CD4-positive, alpha-beta T cell treated with Interleukin-15 for 1 hour (primary cell): ENCODE data around the gene L1TD1.
"Not testable (repeated sequence)": the region's sequence is repeated elsewhere in the genome, so short reads cannot be mapped to it uniquely, and the experiment has no call there.

Experiments used
- DNase-seq: peaks from one replicate; pipeline ENCODE4 v3.0.0-alpha.2; 2020

Gene L1TD1, protein sequence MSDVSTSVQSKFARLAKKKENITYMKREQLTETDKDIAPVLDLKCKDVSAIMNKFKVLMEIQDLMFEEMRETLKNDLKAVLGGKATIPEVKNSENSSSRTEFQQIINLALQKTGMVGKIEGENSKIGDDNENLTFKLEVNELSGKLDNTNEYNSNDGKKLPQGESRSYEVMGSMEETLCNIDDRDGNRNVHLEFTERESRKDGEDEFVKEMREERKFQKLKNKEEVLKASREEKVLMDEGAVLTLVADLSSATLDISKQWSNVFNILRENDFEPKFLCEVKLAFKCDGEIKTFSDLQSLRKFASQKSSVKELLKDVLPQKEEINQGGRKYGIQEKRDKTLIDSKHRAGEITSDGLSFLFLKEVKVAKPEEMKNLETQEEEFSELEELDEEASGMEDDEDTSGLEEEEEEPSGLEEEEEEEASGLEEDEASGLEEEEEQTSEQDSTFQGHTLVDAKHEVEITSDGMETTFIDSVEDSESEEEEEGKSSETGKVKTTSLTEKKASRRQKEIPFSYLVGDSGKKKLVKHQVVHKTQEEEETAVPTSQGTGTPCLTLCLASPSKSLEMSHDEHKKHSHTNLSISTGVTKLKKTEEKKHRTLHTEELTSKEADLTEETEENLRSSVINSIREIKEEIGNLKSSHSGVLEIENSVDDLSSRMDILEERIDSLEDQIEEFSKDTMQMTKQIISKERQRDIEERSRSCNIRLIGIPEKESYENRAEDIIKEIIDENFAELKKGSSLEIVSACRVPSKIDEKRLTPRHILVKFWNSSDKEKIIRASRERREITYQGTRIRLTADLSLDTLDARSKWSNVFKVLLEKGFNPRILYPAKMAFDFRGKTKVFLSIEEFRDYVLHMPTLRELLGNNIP

GRCh38 chr1:62194651-62195544 lies at the start of gene L1TD1:
Gene L1TD1 (plus strand): TSS chr1:62194849. CDS start chr1:62206629, 11,780 bp downstream.
- no peak for DNase-seq

DNA sequence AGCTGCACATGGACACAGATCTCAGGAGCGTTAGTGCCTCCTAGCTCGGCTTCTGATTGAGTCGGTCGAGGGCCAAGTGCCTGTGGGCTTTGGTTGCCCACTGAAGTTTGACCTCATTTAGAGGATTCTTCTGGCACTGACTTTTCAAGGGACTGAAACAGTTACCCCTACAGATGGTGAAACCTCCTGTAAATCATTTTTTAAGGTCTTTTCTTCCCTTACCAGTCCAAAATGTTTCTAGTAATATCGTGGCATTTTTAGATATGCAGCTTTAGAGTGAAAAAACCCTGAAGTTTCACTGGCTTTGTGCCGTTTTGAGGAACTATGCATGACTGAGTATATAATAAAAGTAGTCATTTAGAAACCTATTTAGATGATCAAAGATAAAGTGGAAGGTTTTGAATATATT lies 34.7 kb upstream of the L1TD1 start:
- no peak for DNase-seq

DNA sequence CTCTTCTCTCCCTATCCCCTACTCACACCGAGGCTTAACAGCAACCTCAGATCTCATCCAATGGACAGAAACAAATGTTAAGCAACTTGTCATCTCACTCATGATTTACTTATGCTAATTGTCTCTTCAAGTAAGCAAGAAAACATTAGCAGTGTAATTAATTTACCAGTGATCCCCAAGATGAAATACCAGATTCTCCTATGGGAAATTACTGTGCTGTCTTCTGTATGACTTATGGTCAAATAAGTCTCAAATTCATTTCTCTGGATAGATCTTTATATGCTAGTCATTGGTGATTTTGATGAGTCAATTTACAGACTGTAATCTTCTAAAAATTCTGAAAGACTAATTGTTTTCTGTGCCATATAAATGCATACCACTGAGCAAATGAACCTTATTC lies 32.9 kb upstream of the L1TD1 start:
- no peak for DNase-seq

DNA sequence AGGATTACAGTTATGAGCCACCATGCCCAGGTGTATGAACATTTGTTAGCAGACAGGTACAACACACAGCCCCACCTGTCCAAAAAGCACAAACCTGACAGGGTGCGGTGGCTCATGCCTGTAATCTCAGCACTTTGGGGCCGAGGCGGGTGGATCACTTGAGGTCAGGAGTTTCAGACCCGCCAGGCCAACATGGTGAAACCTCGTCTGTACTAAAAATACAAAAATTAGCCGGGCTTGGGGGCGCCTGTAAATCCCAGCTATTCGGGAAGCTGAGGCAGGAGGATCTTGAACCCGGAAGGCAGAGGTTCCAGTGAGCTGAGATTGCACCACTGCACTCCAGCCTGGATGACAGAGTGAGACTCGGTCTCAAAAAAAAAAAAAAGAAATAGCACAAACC lies 24.3 kb upstream of the L1TD1 start:
- not testable (repeated sequence) for DNase-seq

DNA sequence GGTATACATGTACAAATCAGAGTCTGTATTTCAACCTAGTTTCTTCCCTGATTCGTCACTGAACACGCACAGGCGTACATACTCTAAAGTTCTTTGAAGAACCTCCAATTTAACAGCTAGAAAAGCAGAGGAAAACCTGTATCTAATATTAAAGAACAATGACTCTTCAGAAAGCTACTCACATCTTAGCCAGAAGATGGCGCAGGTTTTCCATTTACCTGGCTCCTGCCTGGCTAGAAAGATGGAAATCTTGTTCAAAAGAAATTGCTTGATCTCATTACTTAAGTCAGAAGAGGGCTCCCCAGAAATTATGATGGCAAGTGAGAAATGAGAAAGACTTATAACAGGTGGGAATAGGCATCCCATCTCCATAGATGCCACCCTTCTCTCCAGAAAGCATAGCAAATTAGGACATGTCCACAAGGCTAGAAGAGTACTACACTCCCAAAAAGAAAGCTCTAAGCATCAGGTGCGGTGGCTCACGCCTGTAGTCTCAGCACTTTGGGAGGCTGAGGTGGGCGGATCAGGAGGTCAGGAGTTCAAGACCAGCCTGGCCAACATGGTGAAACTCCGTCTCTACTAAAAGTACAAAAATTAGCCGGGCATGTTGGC lies 19.0 kb upstream of the L1TD1 start:
- no peak for DNase-seq

- no peak for DNase-seq
Measured at GRCh38 chr1:62176597-62177312, 17.9 kb upstream of the L1TD1 start.

- no peak for DNase-seq
Measured at GRCh38 chr1:62177621-62178020, 17.0 kb upstream of the L1TD1 start.

DNA sequence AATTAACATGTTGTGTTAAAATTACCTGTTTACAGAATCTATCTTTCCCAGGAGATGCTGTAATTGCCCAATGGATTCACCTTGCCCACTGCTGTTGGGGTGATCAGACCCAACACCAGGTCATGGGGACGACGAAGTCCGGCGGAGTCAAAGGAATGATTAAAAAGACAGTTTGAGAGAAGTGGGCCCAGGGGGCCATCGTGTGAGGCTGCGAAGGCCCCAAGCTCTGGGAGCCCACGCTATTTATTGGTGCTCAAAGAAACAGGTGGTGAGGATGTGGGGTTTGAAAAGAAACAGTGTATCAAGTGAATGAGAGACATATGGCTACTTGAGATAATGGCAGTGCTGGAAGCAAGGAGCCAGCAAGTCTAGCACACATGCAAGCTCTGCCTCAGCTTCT lies 16.3 kb upstream of the L1TD1 start:
- DNase-seq: no peak

DNA sequence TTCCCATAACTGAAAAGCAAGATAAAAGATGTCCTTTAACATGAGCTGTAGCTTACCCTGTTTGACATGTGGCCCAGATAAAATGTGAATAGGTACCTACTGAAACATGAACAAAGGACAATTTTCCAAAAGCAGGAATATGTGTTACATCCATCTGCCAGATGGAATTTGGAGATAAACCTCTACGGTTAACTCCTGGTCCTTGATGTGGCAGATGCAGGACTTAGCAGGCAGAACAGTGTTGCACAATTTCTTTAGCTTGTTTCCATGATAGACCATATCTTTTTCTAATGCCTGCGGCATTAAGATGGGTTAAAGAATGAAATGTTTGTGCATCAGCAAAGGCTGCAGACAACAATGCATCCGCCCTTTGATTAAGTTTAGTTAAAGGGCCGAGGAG lies 14.6 kb upstream of the L1TD1 start:
- DNase-seq: not testable (repeated sequence)

DNA sequence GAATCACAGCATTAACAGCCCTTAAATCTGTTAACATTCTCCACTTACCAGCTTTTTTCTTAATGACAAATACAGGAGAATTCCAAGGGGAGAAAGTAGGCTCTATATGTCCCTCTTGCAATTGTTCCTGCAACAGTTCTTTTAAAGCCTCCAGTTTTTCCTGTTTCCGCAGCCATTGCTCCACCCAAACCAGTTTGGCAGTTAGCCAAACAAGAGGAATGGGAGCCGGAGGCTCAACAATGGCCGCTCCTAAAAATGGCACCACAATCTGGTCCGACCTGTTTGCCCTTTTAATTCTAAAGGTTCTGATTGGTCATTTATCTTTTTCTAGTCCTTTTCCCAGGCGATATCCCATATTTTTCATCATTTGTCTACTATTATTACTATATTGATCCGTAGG lies 14.0 kb upstream of the L1TD1 start:
- no peak for DNase-seq

DNA sequence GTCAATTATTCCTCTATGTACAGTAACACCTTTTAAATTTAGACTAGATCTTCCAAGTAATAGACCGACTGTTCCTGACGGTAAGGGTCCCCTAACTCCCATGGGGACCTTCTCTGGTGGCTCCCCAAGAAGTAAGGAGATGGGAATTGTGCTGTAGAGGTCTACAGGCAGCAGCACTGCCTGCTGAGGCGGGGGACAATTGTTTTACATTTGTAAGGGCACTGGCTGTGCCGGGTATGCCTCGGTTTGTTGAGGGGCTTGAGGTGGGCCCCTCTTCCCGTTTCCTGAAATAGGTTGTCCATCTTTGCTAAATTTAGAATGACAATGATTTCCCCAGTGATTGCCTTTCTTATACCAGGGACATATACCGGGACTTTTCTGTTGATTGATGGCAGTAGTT lies 13.1 kb upstream of the L1TD1 start:
- DNase-seq: no peak

DNA sequence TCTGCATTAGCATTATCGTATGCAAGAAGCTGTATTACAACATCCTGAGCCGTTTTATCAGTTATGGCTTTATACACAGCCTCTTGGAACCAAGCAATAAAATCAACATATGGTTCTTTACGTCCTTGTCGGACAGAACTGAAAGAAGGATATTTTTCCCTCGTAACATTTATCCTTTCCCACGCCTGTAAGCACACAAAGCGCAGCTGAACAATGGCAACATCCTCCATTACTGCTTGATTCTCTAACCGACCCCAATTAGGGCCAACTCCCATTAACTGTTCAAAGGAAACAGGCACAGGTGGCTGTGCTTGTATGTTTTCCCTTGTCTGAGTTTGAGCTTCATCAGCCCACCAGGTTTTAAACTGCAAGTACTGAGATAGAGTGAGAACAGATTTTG lies 12.5 kb upstream of the L1TD1 start:
- not testable (repeated sequence) for DNase-seq

DNA sequence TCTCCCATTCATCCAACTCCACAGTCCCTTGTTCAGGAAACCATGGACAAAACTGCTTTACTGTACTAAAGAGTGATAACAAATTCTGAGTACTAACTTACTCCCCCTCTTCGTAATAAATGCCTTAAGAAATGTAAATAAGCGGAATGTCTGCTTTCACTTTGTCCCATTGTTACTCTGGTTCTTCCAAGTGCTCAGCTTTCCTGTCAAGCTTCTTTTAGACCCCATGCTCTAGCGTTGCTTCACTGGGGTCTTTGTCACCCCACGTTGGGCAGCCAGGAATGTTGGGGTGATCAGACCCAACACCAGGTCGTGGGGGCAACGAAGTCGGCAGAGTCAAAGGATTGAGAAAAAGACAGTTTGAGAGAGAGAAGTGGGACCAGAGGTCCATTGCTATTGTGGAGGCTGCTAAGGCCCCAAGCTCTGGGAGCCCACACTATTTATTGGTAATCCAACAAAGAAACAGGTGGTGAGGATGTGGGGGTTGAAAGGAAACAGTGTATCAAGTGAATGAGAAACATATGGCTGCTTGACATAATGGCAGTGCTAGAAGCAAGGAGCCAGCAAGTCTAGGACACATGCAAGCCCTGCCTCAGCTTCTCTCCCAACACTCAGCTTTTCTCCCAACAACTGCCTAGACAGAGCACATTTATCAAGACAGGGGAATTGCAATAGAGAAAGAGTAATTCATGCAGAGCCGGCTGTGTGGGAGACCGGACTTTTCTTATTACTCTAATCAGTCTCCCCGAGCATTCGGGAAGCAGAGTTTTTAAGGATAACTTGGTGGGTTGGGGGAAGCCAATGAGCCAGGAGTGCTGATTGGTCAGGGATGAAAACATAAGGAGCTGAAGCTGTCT lies 11.3 kb upstream of the L1TD1 start:
- DNase-seq: not testable (repeated sequence)

DNA sequence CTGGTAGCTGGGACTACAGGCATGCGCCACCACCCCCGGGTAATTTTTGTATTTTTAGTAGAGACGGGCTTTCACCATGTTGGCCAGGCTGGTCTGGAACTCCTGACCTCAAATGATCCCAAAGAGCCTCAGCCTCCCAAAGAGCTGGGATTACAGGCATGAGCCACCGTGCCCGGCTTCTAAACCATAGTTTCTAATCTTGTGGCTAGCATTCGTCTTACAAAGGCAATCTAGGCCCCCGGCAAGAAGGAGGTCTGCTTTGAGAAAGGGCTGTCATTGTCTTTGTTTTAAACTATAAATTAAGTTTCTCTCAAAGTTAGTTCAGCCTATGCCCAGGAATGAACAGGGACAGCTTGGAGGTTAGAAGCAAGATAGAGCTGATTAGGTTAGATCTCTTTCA lies 10.3 kb upstream of the L1TD1 start:
- DNase-seq: no peak

DNA sequence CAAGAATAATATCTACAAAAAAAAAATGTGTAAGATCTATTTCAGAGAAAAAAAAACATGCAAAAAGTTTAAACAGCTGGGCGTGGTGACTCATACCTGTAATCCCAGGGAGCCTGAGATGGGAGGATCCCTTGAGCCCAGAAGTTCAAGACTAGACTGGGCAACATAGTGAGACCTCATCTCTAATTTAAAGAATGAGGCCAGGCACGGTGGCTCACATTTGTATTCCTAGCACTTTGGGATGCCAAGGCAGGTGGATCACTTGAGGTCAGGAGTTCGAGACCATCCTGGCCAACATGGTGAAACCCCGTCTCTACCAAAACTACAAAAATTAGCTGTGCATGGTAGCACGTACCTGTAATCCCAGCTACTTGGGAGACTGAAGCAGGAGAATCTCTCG lies 9.4 kb upstream of the L1TD1 start:
- DNase-seq: not testable (repeated sequence)

DNA sequence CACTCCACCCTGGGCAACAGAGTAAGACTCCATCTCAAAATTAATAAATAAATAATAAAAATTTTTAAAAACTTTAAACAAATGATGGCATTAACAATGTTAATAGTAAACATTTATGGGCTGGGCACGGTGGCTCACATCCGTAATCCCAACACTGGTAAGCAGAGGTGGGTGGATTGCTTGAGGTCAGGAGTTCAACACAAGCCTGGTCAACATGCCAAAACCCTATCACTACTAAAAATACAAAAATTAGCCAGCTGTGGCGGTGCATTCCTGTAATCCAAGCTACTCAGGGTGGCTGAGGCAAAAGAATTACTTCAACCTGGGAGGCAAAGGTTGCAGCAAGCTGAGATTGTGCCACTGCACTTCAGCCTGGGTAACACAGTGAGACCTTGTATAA lies 9.0 kb upstream of the L1TD1 start:
- no peak for DNase-seq

GRCh38 chr1:62187548-62187947 lies 7.1 kb upstream of the L1TD1 start:
- no peak for DNase-seq

- no peak for DNase-seq
Measured at GRCh38 chr1:62188111-62188510, 6.5 kb upstream of the L1TD1 start.

- DNase-seq: no peak
Measured at GRCh38 chr1:62196086-62196690, 1.5 kb downstream of the L1TD1 start.

DNA sequence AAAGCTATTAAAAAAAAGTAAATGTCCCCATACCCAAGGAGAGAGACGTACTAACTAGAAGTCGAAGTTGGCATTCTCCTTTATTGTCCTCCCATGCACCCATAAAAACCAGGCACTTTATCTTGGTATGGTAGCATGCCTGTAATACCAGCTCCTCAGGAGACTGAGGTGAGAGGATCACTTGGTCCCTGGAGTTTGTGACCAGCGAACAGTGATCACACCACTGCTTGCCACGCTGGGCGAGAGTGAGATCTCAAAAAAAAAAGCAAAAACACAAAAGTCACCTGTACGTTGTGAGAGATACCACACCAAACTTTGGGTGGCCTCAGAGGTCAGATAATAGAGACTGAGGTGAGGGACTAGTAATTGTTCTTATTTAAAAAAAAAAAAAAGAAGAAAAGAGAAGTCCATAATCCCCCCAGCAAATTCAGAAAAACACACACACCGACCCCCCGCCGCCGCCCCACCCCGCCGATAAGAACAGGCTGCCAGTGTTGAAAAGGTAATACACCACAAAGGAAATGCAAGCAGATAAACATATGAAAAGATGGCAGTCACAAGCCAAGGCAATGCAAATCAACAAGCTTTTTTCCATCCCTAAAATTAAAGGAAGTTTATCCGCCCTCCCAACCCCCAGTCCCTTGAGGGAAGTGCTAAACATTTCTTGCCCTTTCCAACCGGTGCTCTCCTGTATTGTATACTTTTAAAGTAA lies 3.6 kb downstream of the L1TD1 start:
- DNase-seq: no peak
